ENCODE data around the gene OR2A12. TPM values are rescaled to one million over a fixed set of nuclear protein-coding genes. Genes with fewer than 3 reads are reported as not detected.
"Not testable (repeated sequence)": the region's sequence is repeated elsewhere in the genome, so short reads cannot be mapped to it uniquely, and the experiment has no call there.

The OR2A12 gene
- total RNA-seq (2014; rRNA removed; shearing (Covaris generic)): not detected in 2 replicates

DNA sequence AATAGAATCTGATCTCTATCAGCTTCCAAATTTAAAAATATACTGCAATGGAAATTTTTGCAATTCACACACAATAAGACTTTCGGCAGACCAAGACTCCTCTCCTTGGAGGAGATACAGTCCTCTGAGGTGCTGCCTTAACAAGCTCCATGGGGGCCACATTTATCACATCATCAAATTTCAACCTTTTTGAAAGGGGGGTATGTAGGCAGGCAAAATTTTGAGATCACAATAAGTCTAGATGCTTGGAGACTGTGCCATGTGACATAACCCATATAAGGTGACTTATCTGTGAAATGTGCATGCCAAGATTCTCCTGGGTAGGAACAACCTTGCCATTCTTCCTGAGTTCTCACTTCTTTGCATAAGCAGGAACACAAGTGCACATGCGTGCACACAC is at the start of gene OR2A12:
Gene OR2A12 (plus strand): TSS at position 301 of the 400 bp plus-strand sequence. CDS start 8,830 bp downstream, outside the sequence.
- no peaks in the 10 kb centered on the region for H3K9me3 ChIP-seq (replicated peaks)
- H3K27ac ChIP-seq: no peak within 1 kb of the TSS
- no peaks in the 10 kb centered on the region for H3K4me1 ChIP-seq (replicated peaks)
- H3K27me3 ChIP-seq (replicated peaks): no peaks in the 10 kb centered on the region
- DNase-seq (ENCODE audit: low read depth in 1 of 2, low spot score in 2 of 2): no peak
- H3K4me3 ChIP-seq: no peak within 1 kb of the TSS
- H3K36me3 ChIP-seq: no peaks in the 10 kb centered on the region

DNA sequence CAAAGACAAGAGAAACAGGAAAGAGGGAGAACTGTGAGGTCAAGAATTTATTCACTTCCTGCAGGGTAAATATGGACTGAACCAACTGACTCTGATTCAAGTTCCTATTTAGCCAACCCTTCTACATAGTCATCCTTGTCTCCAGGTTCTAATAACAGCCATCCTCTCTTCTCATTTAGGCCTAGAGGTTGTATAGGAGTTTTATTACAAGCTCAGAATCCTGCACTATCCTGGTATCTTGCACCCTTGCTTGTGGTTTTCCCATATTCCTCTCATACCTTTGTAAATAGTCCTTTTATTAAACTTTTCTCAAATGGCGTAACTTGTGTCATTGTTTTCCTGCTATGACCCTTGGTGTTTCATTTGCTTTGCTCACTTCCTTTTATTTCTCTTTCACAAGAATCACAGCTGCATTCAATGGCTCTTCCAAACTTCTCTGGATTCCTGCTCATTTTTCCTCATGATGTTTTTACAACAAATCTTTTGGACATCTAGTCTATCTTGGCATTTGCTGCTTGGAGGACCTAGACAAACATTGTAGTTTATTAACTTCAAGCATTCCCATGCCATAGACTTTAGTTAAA is 49.7 kb upstream of the OR2A12 start:
- H3K9me3 ChIP-seq (replicated peaks): no peaks in the 10 kb centered on the region
- H3K27ac ChIP-seq: no peak overlapping the region
- H3K27me3 ChIP-seq (replicated peaks): no peaks in the 10 kb centered on the region
- no peaks in the 10 kb centered on the region for H3K4me1 ChIP-seq (replicated peaks)
- no peaks in the 10 kb centered on the region for H3K36me3 ChIP-seq
- no peak for DNase-seq (ENCODE audit: low read depth in 1 of 2, low spot score in 2 of 2)
- no peak overlapping the region for H3K4me3 ChIP-seq

GRCh38 chr7:144037414-144038035 is 48.6 kb upstream of the OR2A12 start:
- Histone ChIP-seq H3K27ac (no peak overlapping the region), H3K9me3 (replicated peaks) (no peaks in the 10 kb centered on the region), H3K4me1 (replicated peaks) (no peaks in the 10 kb centered on the region), H3K4me3 (no peak overlapping the region), H3K27me3 (replicated peaks) (no peaks in the 10 kb centered on the region), H3K36me3 (no peaks in the 10 kb centered on the region)
- no peak for DNase-seq (ENCODE audit: low read depth in 1 of 2, low spot score in 2 of 2)

DNA sequence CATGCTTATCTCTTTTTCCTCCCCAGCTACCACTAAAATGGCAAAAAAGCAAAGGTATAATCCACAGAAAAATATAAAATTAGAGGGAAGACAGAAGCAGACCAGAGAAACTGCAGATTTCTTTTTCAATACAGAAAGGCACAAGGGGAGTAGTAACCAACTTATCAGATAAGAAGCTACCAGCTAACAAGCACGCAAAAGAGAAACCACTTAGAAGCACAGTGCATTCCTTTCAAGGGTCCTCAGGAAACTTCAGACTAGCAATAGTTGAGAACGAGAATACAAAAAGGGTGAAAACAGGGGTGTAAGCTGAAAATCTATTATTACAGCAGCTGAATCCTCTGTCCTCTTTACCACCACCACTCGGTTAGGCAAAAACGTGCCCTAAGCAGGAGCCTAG is 47.2 kb upstream of the OR2A12 start:
- no peak for DNase-seq (ENCODE audit: low read depth in 1 of 2, low spot score in 2 of 2)
- Histone ChIP-seq H3K4me1 (replicated peaks) (no peaks in the 10 kb centered on the region), H3K27ac (no peak overlapping the region), H3K27me3 (replicated peaks) (no peaks in the 10 kb centered on the region), H3K4me3 (no peak overlapping the region), H3K9me3 (replicated peaks) (no peaks in the 10 kb centered on the region), H3K36me3 (no peaks in the 10 kb centered on the region)

DNA sequence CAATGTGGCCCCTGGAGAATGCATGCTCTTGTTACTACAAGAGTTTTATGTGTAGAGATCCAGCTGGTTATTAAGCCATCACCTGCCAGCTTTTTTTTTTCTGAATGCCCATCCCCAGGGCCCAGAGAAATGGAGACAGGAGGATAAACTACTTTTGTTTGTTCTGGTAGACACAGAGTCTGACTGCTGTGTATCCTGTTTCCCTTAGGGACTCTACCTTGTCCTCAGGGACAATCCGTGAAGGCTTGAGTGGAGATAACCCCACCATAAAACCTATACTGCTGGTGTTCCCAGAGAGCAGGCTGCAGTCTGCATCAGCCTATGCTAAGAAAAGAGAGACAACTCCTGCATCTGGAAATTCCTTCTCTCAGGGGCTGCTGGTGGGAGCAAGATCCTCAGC is 37.4 kb upstream of the OR2A12 start, which contains the start of gene OR2A5:
Gene OR2A5 (plus strand): TSS at position 301 of the 400 bp plus-strand sequence. CDS start 1,454 bp downstream, outside the sequence.
- no peaks in the 10 kb centered on the region for H3K27me3 ChIP-seq (replicated peaks)
- no peaks in the 10 kb centered on the region for H3K4me1 ChIP-seq (replicated peaks)
- no peak within 1 kb of the TSS for H3K4me3 ChIP-seq
- no peaks in the 10 kb centered on the region for H3K9me3 ChIP-seq (replicated peaks)
- no peaks in the 10 kb centered on the region for H3K36me3 ChIP-seq
- no peak within 1 kb of the TSS for H3K27ac ChIP-seq
- DNase-seq (ENCODE audit: low read depth in 1 of 2, low spot score in 2 of 2): no peak

DNA sequence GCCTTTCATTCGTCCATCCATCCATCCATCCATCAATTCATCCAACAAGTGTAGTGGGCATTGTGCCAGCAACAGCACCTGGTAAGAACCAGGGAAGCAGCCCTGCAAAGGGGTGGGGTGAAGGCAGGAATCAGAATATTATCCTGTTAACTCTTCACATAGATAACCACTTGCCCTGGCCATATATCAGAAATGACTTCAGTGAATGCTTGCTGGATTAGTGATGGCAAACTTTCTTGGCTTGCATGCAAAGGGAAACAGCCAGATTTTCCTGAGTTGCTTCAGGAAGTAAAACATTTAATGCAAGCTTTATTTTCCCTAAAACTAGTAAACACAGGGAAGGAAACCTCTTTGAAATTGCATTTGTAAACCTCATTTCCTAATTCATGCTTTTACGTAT is 36.6 kb upstream of the OR2A12 start:
- Histone ChIP-seq H3K36me3 (no peaks in the 10 kb centered on the region), H3K27ac (no peak overlapping the region), H3K9me3 (replicated peaks) (no peaks in the 10 kb centered on the region), H3K27me3 (replicated peaks) (no peaks in the 10 kb centered on the region), H3K4me3 (no peak overlapping the region), H3K4me1 (replicated peaks) (no peaks in the 10 kb centered on the region)
- no peak for DNase-seq (ENCODE audit: low read depth in 1 of 2, low spot score in 2 of 2)

DNA sequence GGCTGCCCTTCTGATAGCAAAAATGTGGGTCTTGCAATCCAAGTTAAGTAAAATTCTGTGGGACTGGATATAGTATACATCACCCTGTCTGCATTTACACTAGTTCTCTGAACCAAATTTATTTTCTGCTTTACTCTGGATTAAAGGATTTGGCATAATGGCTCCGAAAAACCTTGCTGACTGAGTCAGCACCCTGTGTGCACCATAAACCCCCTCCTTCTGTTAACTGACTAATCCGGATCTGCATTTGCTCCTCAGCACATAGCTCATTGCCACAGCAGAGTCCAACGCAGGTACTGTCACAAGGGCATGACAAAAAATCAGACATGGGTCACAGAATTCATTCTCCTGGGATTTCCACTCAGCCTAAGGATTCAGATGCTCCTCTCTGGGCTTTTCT is 36.0 kb upstream of the OR2A12 start:
- H3K9me3 ChIP-seq (replicated peaks): no peaks in the 10 kb centered on the region
- no peak for DNase-seq (ENCODE audit: low read depth in 1 of 2, low spot score in 2 of 2)
- no peaks in the 10 kb centered on the region for H3K36me3 ChIP-seq
- no peaks in the 10 kb centered on the region for H3K4me1 ChIP-seq (replicated peaks)
- H3K27me3 ChIP-seq (replicated peaks): no peaks in the 10 kb centered on the region
- H3K4me3 ChIP-seq: no peak overlapping the region
- no peak overlapping the region for H3K27ac ChIP-seq

- not testable (repeated sequence) for H3K4me1 ChIP-seq (replicated peaks); DNase-seq (ENCODE audit: low read depth in 1 of 2, low spot score in 2 of 2); H3K4me3 ChIP-seq; H3K27ac ChIP-seq; H3K9me3 ChIP-seq (replicated peaks); H3K27me3 ChIP-seq (replicated peaks); H3K36me3 ChIP-seq
These were observed 35.2 kb upstream of the OR2A12 start for GRCh38 chr7:144050884-144051283.

DNA sequence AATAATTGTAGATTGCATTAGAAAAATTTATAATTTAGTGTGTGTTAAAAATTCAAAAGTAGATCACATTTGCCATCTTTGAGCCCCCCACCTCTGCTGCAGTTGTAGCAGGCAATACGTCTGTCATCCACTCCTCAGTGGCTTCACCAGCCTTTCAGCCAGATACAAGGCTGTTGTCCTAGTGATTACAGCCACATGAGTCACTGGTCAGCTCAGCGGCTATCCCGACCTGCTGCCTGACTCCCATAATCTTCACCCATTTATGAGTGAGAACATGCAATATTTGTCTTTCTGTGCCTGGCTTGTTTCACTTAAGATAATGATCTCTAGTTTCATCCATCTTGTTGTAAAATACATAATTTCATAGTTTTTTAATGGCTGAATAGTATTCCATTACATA is 28.1 kb upstream of the OR2A12 start:
- Histone ChIP-seq H3K9me3 (replicated peaks) (no peaks in the 10 kb centered on the region), H3K27me3 (replicated peaks) (no peaks in the 10 kb centered on the region), H3K4me3 (no peak overlapping the region), H3K36me3 (no peaks in the 10 kb centered on the region), H3K4me1 (replicated peaks) (no peaks in the 10 kb centered on the region), H3K27ac (no peak overlapping the region)
- DNase-seq (ENCODE audit: low read depth in 1 of 2, low spot score in 2 of 2): no peak

GRCh38 chr7:144063710-144064109 is 22.4 kb upstream of the OR2A12 start:
- Histone ChIP-seq H3K27ac (no peak overlapping the region), H3K27me3 (replicated peaks) (no peaks in the 10 kb centered on the region), H3K9me3 (replicated peaks) (no peaks in the 10 kb centered on the region), H3K4me3 (no peak overlapping the region), H3K36me3 (no peaks in the 10 kb centered on the region), H3K4me1 (replicated peaks) (no peaks in the 10 kb centered on the region)
- no peak for DNase-seq (ENCODE audit: low read depth in 1 of 2, low spot score in 2 of 2)

DNA sequence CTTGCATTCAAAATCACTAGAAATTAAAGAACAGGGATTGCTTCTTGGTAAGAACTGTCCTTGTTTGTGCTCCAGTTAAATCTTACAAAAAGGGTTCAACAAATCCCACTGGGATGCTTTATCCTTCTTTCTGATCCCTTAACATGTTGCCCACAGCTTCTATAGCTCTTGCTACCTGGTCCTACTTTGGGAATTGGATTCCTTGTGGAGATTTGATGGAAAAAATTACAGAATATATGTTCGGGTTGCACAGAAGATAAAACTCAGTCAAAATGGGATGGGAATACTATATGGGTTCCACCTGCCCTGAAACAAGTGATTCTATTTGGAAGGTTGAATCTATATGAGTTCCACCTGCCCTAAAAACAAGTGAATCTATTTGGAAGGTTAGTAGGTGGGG is 16.6 kb upstream of the OR2A12 start, which contains the start of gene OR2A25:
Gene OR2A25 (plus strand): TSS at position 301 of the 400 bp plus-strand sequence. CDS start 4,409 bp downstream, outside the sequence.
- H3K4me1 ChIP-seq (replicated peaks): no peaks in the 10 kb centered on the region
- no peak within 1 kb of the TSS for H3K27ac ChIP-seq
- H3K4me3 ChIP-seq: no peak within 1 kb of the TSS
- H3K27me3 ChIP-seq (replicated peaks): no peaks in the 10 kb centered on the region
- no peaks in the 10 kb centered on the region for H3K36me3 ChIP-seq
- DNase-seq (ENCODE audit: low read depth in 1 of 2, low spot score in 2 of 2): no peak
- H3K9me3 ChIP-seq (replicated peaks): no peaks in the 10 kb centered on the region

DNA sequence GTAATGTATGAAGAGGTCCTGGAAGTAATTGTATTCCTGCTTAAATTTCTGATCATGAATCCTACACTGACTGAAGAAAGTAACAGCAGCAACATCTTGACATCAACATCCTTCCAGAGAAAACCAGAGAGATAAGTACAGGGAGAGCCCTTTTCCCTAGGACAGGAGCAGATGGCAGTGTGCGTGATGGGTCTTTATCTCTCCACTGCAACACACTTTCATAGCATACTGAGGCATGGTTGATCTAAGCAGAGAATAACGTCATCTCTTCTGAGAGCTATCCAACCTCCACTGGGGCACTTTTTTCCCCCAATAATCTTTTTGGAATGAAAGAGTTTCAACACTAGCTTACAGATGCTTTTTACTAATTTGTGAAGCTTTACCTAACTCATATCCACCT is 16.1 kb upstream of the OR2A12 start:
- no peak overlapping the region for H3K27ac ChIP-seq
- no peaks in the 10 kb centered on the region for H3K36me3 ChIP-seq
- H3K9me3 ChIP-seq (replicated peaks): no peaks in the 10 kb centered on the region
- no peaks in the 10 kb centered on the region for H3K27me3 ChIP-seq (replicated peaks)
- H3K4me3 ChIP-seq: no peak overlapping the region
- no peaks in the 10 kb centered on the region for H3K4me1 ChIP-seq (replicated peaks)
- DNase-seq (ENCODE audit: low read depth in 1 of 2, low spot score in 2 of 2): no peak

GRCh38 chr7:144074374-144074773 is 11.7 kb upstream of the OR2A12 start:
- Histone ChIP-seq H3K27me3 (replicated peaks) (no peaks in the 10 kb centered on the region), H3K4me3 (no peak overlapping the region), H3K4me1 (replicated peaks) (no peaks in the 10 kb centered on the region), H3K36me3 (no peaks in the 10 kb centered on the region), H3K9me3 (replicated peaks) (no peaks in the 10 kb centered on the region), H3K27ac (no peak overlapping the region)
- DNase-seq (ENCODE audit: low read depth in 1 of 2, low spot score in 2 of 2): no peak

GRCh38 chr7:144086730-144087129 is 652 bp downstream of the OR2A12 start:
- no peaks in the 10 kb centered on the region for H3K9me3 ChIP-seq (replicated peaks)
- DNase-seq (ENCODE audit: low read depth in 1 of 2, low spot score in 2 of 2): no peak
- no peaks in the 10 kb centered on the region for H3K36me3 ChIP-seq
- H3K4me3 ChIP-seq: no peak overlapping the region
- no peaks in the 10 kb centered on the region for H3K4me1 ChIP-seq (replicated peaks)
- no peak overlapping the region for H3K27ac ChIP-seq
- H3K27me3 ChIP-seq (replicated peaks): no peaks in the 10 kb centered on the region

Data from SJSA1 (cell line).